ENCODE data around the gene SUFU. TPM values are rescaled to one million over a fixed set of nuclear protein-coding genes. Genes with fewer than 3 reads are reported as not detected.
A peak's percentile ranks its signal among the peaks of the same experiment; 100 is the strongest.

SUFU gene
- total and polyA plus RNA-seq, 9 donors = 4.6 to 19.1 (median 14.2) TPM

DNA sequence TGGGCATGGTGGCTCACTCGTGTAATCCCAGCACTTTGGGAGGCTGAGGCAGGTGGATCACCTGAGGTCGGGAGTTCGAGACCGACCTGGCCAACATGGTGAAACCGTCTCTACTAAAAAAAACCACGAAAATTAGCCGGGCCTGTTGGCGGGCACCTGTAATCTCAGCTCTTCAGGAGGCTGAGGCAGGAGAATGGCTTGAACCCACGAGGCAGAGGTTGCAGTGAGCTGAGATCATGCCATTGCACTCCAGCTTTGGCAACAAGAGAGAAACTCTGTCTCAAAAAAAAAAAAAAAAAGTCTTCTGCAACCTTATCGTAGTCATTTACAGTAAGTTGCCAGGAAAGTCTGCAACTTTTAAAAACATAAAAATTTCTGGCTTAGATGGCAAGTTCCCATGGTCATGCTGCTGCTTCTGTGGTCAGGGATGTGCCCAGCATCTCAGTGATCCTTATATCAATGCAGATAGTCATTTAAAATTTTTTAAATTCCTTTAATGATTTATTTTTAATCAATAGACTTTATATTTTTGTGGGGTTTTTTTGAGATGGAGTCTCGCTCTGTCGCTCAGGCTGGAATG, 15.6 kb downstream of the SUFU start:
- Histone ChIP-seq H3K27me3 (no peaks in the 10 kb centered on the region), H3K36me3 (no peaks in the 10 kb centered on the region), H3K27ac (no peak overlapping the region), H3K4me3 (no peak overlapping the region), H3K4me1 (ENCODE audit: insufficient read depth) (no peaks in the 10 kb centered on the region), H3K9me3 (no peaks in the 10 kb centered on the region)
- DNase-seq = no peak
- TF ChIP-seq, protein P1, sequence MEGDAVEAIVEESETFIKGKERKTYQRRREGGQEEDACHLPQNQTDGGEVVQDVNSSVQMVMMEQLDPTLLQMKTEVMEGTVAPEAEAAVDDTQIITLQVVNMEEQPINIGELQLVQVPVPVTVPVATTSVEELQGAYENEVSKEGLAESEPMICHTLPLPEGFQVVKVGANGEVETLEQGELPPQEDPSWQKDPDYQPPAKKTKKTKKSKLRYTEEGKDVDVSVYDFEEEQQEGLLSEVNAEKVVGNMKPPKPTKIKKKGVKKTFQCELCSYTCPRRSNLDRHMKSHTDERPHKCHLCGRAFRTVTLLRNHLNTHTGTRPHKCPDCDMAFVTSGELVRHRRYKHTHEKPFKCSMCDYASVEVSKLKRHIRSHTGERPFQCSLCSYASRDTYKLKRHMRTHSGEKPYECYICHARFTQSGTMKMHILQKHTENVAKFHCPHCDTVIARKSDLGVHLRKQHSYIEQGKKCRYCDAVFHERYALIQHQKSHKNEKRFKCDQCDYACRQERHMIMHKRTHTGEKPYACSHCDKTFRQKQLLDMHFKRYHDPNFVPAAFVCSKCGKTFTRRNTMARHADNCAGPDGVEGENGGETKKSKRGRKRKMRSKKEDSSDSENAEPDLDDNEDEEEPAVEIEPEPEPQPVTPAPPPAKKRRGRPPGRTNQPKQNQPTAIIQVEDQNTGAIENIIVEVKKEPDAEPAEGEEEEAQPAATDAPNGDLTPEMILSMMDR (IDR thresholded peaks at IDR 0.05) = no peak
- TF ChIP-seq POLR2A (IDR thresholded peaks at IDR 0.05) (no peak), EP300 (IDR thresholded peaks at IDR 0.05) (no peak)
- WGBS, 3 donors = 54 to 75% (median 64%) methylated on average over 12 of the region's 12 CpGs
- intact Hi-C loops (cut with DNase I) = no loop called here

DNA sequence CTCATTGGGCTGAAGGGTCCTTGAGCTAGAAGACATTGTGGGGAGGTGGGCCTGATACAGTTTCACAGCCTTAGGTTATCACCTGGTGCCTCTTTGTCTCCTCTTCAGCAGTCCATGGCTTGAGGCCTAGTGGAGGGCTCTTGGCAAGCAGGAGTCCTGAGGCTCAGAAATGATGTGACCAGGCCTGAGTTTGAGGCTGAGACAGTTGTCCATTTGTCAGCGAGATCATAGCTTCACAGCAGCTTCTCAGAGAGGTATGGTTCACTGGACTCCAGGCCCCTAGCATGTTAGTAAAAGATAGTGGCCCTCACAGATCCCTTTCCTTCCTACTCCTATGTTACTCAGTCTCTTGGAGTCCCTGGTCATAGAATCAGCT, 19.1 kb downstream of the SUFU start:
- no peaks in the 10 kb centered on the region for H3K36me3 ChIP-seq
- intact Hi-C loops (cut with DNase I) = loop anchor here in 1 of 4 donors (5.0 kb wide), 1 partner anchor 34 kb away; no protein-coding TSS in a partner anchor
- DNase-seq = no peak
- WGBS, 3 donors = 97 to 100% (median 100%) methylated on average over 1 of the region's 1 CpG
- H3K27ac ChIP-seq = no peak overlapping the region
- H3K4me1 ChIP-seq (ENCODE audit: insufficient read depth) = peaks cover under 1% of the 10 kb centered on the region
- H3K27me3 ChIP-seq = no peaks in the 10 kb centered on the region
- H3K9me3 ChIP-seq = no peaks in the 10 kb centered on the region
- H3K4me3 ChIP-seq = no peak overlapping the region
- TF ChIP-seq EP300 (IDR thresholded peaks at IDR 0.05) (no peak), POLR2A (IDR thresholded peaks at IDR 0.05) (no peak)
- TF ChIP-seq, protein P1 (IDR thresholded peaks at IDR 0.05) = no peak

DNA sequence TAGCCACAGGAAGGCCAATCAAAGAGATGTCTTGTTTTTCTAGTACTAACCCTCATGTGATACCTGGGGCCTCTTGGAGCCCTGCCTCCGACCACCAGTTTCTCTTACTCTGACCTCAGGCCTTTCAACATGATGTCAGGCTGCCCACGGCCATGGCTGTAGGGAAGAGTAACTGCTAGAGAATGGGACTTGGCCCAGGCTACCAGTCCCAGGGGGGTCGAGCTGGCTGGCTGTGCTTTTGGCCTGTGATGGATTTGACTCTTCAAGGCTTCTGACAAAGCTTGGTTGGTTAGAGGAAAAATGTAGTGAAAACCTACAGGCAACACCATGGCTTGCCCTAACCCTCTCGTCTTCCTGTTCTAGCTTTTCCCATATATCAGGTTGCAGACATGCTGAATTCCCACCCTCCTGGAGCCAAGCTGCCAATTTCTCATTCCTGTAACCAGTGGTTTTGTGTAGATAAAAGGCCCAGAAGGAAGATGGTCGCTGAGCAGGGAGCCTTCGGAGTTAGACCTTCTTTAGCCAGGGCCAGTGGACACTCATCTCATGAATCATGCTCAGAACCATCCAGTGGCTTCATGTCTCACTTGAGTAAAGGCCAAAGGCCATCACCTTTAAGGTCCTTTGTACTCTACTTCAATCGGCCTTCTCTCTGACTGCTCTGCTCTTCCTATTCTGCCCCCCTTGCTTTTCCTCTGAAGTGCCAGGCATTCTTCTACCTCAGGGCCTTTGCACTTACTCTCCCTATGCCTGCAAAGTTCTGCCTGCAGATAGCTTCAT, 19.7 kb downstream of the SUFU start:
- H3K9me3 ChIP-seq = no peaks in the 10 kb centered on the region
- WGBS, 3 donors = 46 to 58% (median 49%) methylated on average over 7 of the region's 7 CpGs
- no peak overlapping the region for H3K27ac ChIP-seq
- H3K4me1 ChIP-seq (ENCODE audit: insufficient read depth) = peaks cover 5% of the 10 kb centered on the region
- no peaks in the 10 kb centered on the region for H3K27me3 ChIP-seq
- no peak overlapping the region for H3K4me3 ChIP-seq
- no peak for DNase-seq
- intact Hi-C loops (cut with DNase I) = loop anchor here in 1 of 4 donors (5.0 kb wide), 1 partner anchor 34 kb away; no protein-coding TSS in a partner anchor
- H3K36me3 ChIP-seq = no peaks in the 10 kb centered on the region
- TF ChIP-seq POLR2A (IDR thresholded peaks at IDR 0.05) (no peak), EP300 (IDR thresholded peaks at IDR 0.05) (no peak)
- TF ChIP-seq, protein P1 (IDR thresholded peaks at IDR 0.05) = no peak

DNA sequence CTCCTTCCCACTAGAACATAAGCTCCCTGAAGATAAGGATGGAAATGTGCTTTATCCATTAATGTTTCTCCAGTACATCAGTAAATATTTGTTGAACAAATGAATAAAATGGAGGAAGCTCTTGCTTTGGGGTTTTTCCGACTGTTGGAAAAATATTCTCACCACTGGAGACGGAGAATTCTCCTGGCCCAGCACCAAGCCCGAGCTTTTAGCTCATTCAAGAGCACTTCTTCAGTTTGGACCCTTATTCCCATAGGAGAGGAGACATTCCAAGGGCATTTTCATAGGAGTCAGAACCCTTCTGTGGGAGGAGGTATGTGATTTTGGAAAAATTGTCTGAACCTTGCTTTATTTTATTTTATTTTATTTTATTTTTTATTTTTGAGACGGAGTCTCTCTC, 21.0 kb downstream of the SUFU start:
- 46 to 64% (median 52%) methylated on average over 4 of the region's 4 CpGs for WGBS, 3 donors

More for the DNA sequence above, 21.0 kb downstream of the SUFU start:
- Histone ChIP-seq H3K27me3 (no peaks in the 10 kb centered on the region), H3K9me3 (no peaks in the 10 kb centered on the region), H3K36me3 (no peaks in the 10 kb centered on the region), H3K4me3 (no peak overlapping the region), H3K27ac (no peak overlapping the region), H3K4me1 (ENCODE audit: insufficient read depth) (peaks cover 9% of the 10 kb centered on the region)
- intact Hi-C loops (cut with DNase I) = loop anchor here in 1 of 4 donors (5.0 kb wide), 1 partner anchor 33 kb away; no protein-coding TSS in a partner anchor
- TF ChIP-seq POLR2A (IDR thresholded peaks at IDR 0.05) = no peak
- TF ChIP-seq, protein P1 (IDR thresholded peaks at IDR 0.05) = no peak
- no peak for TF ChIP-seq EP300 (IDR thresholded peaks at IDR 0.05)
- DNase-seq = peak in 1 of 5 donors; percentile 10
